ENCODE data around the gene ZFP2.

GRCh38 chr5:178941361-178941760 lies 45.6 kb downstream of the ZFP2 start:
- TF ChIP-seq GATA3 (IDR thresholded peaks at IDR 0.05; ENCODE audit: low read depth, low read length): no peak
- no peak for TF ChIP-seq GATA2 (IDR thresholded peaks at IDR 0.05; ENCODE audit: low read depth, low read length)

Data from SH-SY5Y (cell line).